Hepatocyte (in vitro differentiated cells): ENCODE measurements around the gene ZNF496.

Source experiments
- CTCF ChIP-seq: fragments of 200-600 bp; sonication (generic); IDR thresholded peaks from 2 replicates; pipeline ENCODE4 v1.5.1; 2016; ENCODE audit warnings: antibody characterized with exemption, mild to moderate bottlenecking; ENCODE audit not compliant: poor library complexity
- EZH2 ChIP-seq: fragments of 200-600 bp; sonication (generic); IDR thresholded peaks from 2 replicates; pipeline ENCODE4 v1.6.1; 2016; ENCODE audit warnings: antibody characterized with exemption, mild to moderate bottlenecking, borderline replicate concordance
- EZH2phosphoT487 ChIP-seq: fragments of 200-600 bp; sonication (generic); IDR thresholded peaks from one replicate; pipeline ENCODE4 v1.6.1; 2018; ENCODE audit warnings: antibody characterized with exemption, mild to moderate bottlenecking, low read depth, moderate library complexity; ENCODE audit not compliant: unreplicated experiment, severe bottlenecking

- TF ChIP-seq CTCF, result no peak
- TF ChIP-seq EZH2phosphoT487, result no peak
- TF ChIP-seq EZH2, result no peak
Measured at GRCh38 chr1:247303216-247303615, 28.5 kb downstream of the ZNF496 start.
